ENCODE measurements around the gene G6PC2.
"Not testable (repeated sequence)": the region's sequence is repeated elsewhere in the genome, so short reads cannot be mapped to it uniquely, and the experiment has no call there.

- TF ChIP-seq CTCF, EP300 (IDR thresholded peaks at IDR 0.05): not testable (repeated sequence)
Measured at GRCh38 chr2:168870369-168870768, 30.7 kb upstream of the G6PC2 start.

Measured in gastroesophageal sphincter (tissue), 3 donors.